HUES64 (cell line): ENCODE results near the gene C5orf46. TPM values are rescaled to one million over a fixed set of nuclear protein-coding genes. Genes with fewer than 3 reads are reported as not detected.
"Not testable (repeated sequence)": the region's sequence is repeated elsewhere in the genome, so short reads cannot be mapped to it uniquely, and the experiment has no call there.

Experiments used
- H3K27ac ChIP-seq: 2 replicates; pipeline ENCODE4 v1.7.0; 2013; ENCODE audit warnings: low read depth, low read length, inconsistent platforms
- H3K27me3 ChIP-seq: 2 replicates; pipeline ENCODE4 v1.6.1; 2013; ENCODE audit warnings: mild to moderate bottlenecking, low read length; ENCODE audit not compliant: insufficient read depth
- H3K36me3 ChIP-seq: 2 replicates; pipeline ENCODE4 v1.6.1; 2013; ENCODE audit warnings: mild to moderate bottlenecking, low read length; ENCODE audit not compliant: insufficient read depth
- H3K4me1 ChIP-seq: 2 replicates; pipeline ENCODE4 v1.6.1; 2013; ENCODE audit warnings: mild to moderate bottlenecking, low read length, moderate library complexity; ENCODE audit not compliant: insufficient read depth
- H3K4me3 ChIP-seq: 2 replicates; pipeline ENCODE4 v1.5.1; 2013; ENCODE audit warnings: mild to moderate bottlenecking, low read length, moderate library complexity
- H3K9ac ChIP-seq: 2 replicates; pipeline ENCODE4 v1.6.1; 2013; ENCODE audit warnings: mild to moderate bottlenecking, low read depth, low read length
- H3K9me3 ChIP-seq: 2 replicates; pipeline ENCODE4 v1.6.1; 2013; ENCODE audit warnings: low read depth, low read length; ENCODE audit not compliant: insufficient read depth
- WGBS: fragments of 150-250, 120-280 bp; methylation state at CpG from one replicate; pipeline ENCODE4 v1.1.7; 2013; ENCODE audit warnings: missing lambda C conversion rate; 5-methylcytosine and 5-hydroxymethylcytosine counted together
- polyA plus RNA-seq, 2 experiments: library from polyadenylated mRNA; stranded (reverse); fragments of 50-300 nt; gene quantifications; one replicate each; pipeline ENCODE4 v1.2.3, GENCODE V29; 2013

C5orf46 gene
- polyA plus RNA-seq (2013, experiment 1 of 2), result not detected
- not detected for polyA plus RNA-seq (2013, experiment 2 of 2)

DNA sequence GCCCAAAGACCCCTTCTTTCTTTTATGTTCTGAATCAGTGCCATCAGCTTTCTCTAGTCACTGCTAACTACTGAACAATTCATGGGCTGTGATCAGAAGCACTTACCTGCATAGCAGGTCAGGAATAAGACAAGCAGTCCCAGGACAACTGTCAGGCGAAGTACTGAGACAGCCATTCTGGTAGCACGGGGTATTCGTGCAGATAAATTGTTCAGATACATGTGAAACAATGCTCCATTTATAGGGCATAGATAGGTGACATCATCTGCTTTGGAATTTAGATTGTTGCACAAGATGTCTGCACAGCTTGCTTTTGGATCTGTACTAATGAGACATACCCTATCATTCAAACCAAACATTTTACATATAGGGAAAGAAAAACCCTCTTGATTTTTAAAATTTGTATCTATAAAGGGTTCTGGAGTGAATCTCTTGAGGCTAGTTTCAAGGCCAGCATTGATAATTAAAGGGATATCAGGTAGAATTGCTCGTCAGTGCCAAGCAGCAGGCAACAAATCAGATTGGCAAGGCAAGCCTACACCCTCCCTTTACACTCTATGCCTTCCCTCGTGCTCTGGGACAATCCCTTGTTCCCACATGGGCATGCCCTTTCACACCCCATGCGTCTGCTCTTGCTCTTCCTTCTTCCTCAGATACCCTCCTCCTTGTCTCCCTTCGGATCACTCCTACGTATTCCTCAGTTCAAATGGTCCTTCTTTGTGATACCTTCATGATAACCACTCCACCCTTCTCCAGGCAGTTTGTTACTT is at the start of gene C5orf46:
TSS of gene C5orf46 (minus strand) at position 213 of the 770 bp plus-strand sequence. CDS start at position 176, 37 bp downstream.
- no peaks in the 10 kb centered on the region for H3K9me3 ChIP-seq
- H3K9ac ChIP-seq, result no peak within 1 kb of the TSS
- no peak within 1 kb of the TSS for H3K4me3 ChIP-seq
- H3K36me3 ChIP-seq, result no peaks in the 10 kb centered on the region
- peaks cover 4% of the 10 kb centered on the region; the same call in 1 of the 2 replicates for H3K4me1 ChIP-seq
- no peaks in the 10 kb centered on the region for H3K27me3 ChIP-seq
- no peak within 1 kb of the TSS for H3K27ac ChIP-seq
- WGBS, result 91% methylated on average over 8 of the region's 8 CpGs

DNA sequence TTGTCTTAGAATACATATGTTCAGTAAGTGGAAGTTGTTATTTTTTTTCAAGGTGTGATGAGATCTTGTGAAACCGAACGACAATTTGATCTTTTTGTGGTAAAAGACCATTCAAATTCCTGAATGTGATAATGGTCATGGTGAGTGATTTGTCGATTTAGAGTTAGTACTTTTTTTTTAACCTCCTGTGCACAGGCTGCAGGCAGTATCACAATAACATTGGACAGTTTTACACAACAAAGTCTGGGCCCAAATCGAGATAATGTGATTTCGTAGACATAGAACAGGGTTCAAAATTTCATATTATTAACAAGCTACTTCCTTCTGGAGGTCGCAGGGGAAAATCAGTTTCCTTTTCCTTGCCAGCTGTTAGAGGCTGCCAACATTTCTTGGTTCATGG is 48.6 kb upstream of the C5orf46 start:
- Histone ChIP-seq H3K9ac (no peak overlapping the region), H3K36me3 (peaks cover 41% of the 10 kb centered on the region), H3K4me3 (no peak overlapping the region), H3K9me3 (no peaks in the 10 kb centered on the region), H3K27ac (no peak overlapping the region), H3K4me1 (no peaks in the 10 kb centered on the region; the same call in 1 of the 2 replicates), H3K27me3 (no peaks in the 10 kb centered on the region)
- 92% methylated on average over 6 of the region's 6 CpGs for WGBS

DNA sequence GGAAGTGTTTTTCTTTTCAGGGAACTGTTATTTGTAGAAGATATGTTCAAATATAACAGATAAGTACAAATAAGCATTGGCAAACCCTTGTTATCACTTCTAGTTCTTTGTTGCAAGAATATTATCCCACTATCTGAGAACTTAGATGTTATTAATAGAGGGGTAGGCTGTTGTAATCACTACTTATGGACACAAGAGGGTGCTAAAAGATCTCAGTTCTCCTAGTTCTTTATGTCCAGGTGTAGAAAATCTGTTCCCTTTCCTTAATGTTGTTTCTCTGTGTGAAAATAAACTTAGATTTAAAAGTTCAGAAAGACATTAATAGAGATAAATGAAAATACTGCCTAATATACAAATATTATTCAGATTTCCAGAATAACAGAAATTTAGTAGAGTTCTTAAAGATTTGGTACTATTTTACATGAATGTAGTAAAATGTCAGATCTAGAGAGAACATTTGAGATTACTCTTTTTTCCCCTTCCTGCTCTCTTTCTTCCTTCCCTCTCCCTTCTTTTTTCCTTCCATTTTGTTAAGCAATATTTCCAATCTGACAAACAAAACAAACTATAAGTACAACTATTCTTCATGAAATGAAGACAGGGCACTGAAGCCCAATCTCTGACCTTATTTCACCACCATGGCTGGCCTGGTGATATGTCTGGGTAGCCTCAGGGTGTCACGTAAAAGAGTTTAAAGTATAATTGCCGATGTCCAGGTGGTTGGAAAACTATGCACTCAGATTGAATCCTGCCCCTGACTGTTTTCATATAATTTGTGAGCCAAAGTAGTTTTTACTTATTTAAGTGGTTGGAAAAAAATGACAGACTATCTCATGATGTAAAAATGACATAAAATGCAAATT is 43.6 kb upstream of the C5orf46 start:
- no peak overlapping the region for H3K9ac ChIP-seq
- peaks cover 28% of the 10 kb centered on the region for H3K36me3 ChIP-seq
- H3K27ac ChIP-seq, result no peak overlapping the region
- 98% methylated on average over 2 of the region's 2 CpGs for WGBS
- no peaks in the 10 kb centered on the region for H3K4me1 ChIP-seq
- no peaks in the 10 kb centered on the region for H3K27me3 ChIP-seq
- no peak overlapping the region for H3K4me3 ChIP-seq
- H3K9me3 ChIP-seq, result peaks cover 3% of the 10 kb centered on the region; the same call in 1 of the 2 replicates

- peak overlapping the region; percentile 85 for H3K27ac ChIP-seq
- not testable (repeated sequence) for H3K4me1 ChIP-seq, H3K9me3 ChIP-seq, H3K27me3 ChIP-seq
- H3K36me3 ChIP-seq, result peaks cover 16% of the 10 kb centered on the region
- peak overlapping the region; percentile 98 for H3K9ac ChIP-seq
- peak overlapping the region; percentile 95 for H3K4me3 ChIP-seq
- 9% methylated on average over 25 of the region's 25 CpGs for WGBS
These were observed 40.4 kb upstream of the C5orf46 start for GRCh38 chr5:147946658-147947274.

GRCh38 chr5:147939431-147940114 is 33.2 kb upstream of the C5orf46 start:
- Histone ChIP-seq H3K27ac (no peak overlapping the region), H3K4me1 (no peaks in the 10 kb centered on the region), H3K9me3 (no peaks in the 10 kb centered on the region), H3K36me3 (no peaks in the 10 kb centered on the region), H3K27me3 (no peaks in the 10 kb centered on the region), H3K9ac (no peak overlapping the region), H3K4me3 (no peak overlapping the region)
- 94% methylated on average over 4 of the region's 4 CpGs for WGBS

- no peak overlapping the region for H3K4me3 ChIP-seq
- no peak overlapping the region for H3K27ac ChIP-seq
- no peaks in the 10 kb centered on the region for H3K27me3 ChIP-seq
- 15% methylated on average over 3 of the region's 3 CpGs for WGBS
- H3K9me3 ChIP-seq, result no peaks in the 10 kb centered on the region
- H3K9ac ChIP-seq, result no peak overlapping the region
- H3K36me3 ChIP-seq, result no peaks in the 10 kb centered on the region
- no peaks in the 10 kb centered on the region for H3K4me1 ChIP-seq
These were observed 28.7 kb upstream of the C5orf46 start for GRCh38 chr5:147935032-147935431.

DNA sequence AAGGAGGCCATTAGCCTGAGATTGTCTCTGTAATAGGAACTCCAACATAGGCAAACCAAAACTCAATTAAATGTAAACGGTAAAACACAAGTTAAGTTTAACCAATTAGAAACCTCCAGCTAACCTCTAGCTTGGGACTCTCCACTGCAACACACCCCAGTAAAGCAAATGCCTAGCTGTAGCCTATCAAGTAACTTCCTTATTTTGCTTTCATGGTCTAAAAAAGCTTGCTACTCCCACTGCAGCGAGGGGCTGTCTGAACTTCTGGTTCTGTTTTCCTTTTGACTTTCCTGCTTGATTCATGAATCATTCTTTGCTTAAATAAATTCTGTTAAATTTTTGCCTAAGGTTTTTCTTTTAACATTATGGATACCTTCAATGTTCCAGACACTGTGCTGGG is 24.4 kb upstream of the C5orf46 start:
- Histone ChIP-seq H3K4me1 (no peaks in the 10 kb centered on the region), H3K27ac (no peak overlapping the region), H3K9ac (no peak overlapping the region), H3K27me3 (no peaks in the 10 kb centered on the region), H3K9me3 (no peaks in the 10 kb centered on the region), H3K4me3 (no peak overlapping the region), H3K36me3 (no peaks in the 10 kb centered on the region)
- 66% methylated on average over 2 of the region's 2 CpGs for WGBS

DNA sequence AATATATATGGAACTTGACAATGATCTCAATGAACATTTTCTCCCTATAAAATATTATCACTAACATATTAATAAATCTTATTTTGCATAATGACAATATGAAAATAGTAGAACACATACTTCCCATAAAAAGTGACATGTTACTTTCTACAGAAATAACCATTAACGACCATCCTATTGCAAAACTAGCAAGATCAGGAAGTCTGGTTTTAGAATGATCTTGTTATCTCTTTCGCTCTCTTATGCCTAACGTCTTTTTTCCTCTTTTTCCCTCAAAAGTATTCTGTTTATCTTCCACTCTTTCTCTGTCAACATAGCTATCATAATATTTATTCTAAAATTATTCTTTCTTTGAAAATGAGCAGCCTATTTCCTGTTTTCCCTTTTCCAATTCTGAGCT is 21.6 kb upstream of the C5orf46 start:
- Histone ChIP-seq H3K27me3 (no peaks in the 10 kb centered on the region), H3K9me3 (no peaks in the 10 kb centered on the region), H3K36me3 (no peaks in the 10 kb centered on the region), H3K27ac (no peak overlapping the region), H3K4me3 (no peak overlapping the region), H3K4me1 (peaks cover 6% of the 10 kb centered on the region; the same call in 1 of the 2 replicates), H3K9ac (no peak overlapping the region)
- 93% methylated on average over 3 of the region's 3 CpGs for WGBS

DNA sequence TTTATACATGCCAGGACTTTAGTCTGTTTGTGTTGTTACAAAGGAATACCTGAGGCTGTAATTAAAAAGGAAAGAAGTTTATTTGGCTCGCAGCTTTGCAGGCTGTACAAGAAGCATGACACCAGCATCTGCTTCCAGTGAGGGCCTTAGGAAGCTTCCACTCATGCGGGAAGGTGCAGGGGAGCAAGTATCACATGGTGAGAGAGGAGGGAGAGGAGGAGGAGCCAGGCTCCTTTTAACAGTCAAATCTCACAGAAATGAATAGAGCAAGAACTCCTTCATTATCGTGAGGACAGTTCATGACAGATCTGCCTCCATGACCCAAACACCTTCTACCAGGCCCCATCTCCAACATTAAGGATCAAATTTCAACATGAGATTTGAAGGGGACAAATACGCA is 18.7 kb upstream of the C5orf46 start:
- Histone ChIP-seq H3K27ac (no peak overlapping the region), H3K9ac (no peak overlapping the region), H3K36me3 (no peaks in the 10 kb centered on the region), H3K9me3 (no peaks in the 10 kb centered on the region), H3K4me3 (no peak overlapping the region), H3K27me3 (no peaks in the 10 kb centered on the region), H3K4me1 (peaks cover 7% of the 10 kb centered on the region; the same call in 1 of the 2 replicates)
- WGBS, result 71% methylated on average over 3 of the region's 4 CpGs

GRCh38 chr5:147921136-147921535 is 14.8 kb upstream of the C5orf46 start:
- Histone ChIP-seq H3K9me3 (no peaks in the 10 kb centered on the region), H3K27ac (no peak overlapping the region), H3K4me1 (peaks cover 10% of the 10 kb centered on the region; the same call in 1 of the 2 replicates), H3K4me3 (no peak overlapping the region), H3K36me3 (no peaks in the 10 kb centered on the region), H3K27me3 (no peaks in the 10 kb centered on the region), H3K9ac (no peak overlapping the region)
- 96% methylated on average over 2 of the region's 2 CpGs for WGBS
